CD4-positive, alpha-beta T cell treated with Interleukin-12 subunit alpha and Interleukin-12 subunit beta, for 1 hour (primary cell): ENCODE data around the gene ZFYVE21.

Experiments
- DNase-seq: peaks from one replicate; pipeline ENCODE4 v3.0.0-alpha.2; 2020

The ZFYVE21 gene

GRCh38 chr14:103726474-103726873 is 10.9 kb downstream of the ZFYVE21 start:
- DNase-seq: no peak

GRCh38 chr14:103727313-103727980 is 11.8 kb downstream of the ZFYVE21 start:
- no peak for DNase-seq

- no peak for DNase-seq
These were observed 12.5 kb downstream of the ZFYVE21 start for GRCh38 chr14:103728141-103728540.

- no peak for DNase-seq
These were observed 13.1 kb downstream of the ZFYVE21 start for GRCh38 chr14:103728721-103729120.

- DNase-seq: no peak
These were observed 14.2 kb downstream of the ZFYVE21 start for GRCh38 chr14:103729496-103730448.

- DNase-seq: no peak
These were observed 15.0 kb downstream of the ZFYVE21 start for GRCh38 chr14:103730490-103731035.

- no peak for DNase-seq
These were observed 15.9 kb downstream of the ZFYVE21 start for GRCh38 chr14:103731481-103731880.

GRCh38 chr14:103731916-103732867 is 16.6 kb downstream of the ZFYVE21 start:
- no peak for DNase-seq

- DNase-seq: no peak
These were observed 17.4 kb downstream of the ZFYVE21 start for GRCh38 chr14:103732868-103733620.

DNA sequence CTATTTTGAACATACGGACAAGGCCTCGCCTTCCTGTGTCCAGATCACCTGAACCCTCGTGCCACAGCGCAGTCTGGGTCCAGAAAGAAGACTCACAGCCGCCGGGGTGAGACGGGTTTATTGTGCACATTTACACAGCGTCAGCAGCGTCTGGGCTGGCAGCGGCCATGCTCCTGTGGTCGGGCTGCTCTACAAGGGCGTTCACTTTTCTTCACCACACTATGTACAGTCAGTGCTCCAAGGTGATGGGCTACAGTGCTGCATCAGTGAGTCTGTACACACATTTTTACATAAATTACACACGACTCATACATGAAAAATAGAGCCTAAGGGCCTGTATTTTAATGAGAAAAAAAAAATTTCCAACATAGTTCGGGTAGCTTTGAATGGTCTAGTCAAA is 18.0 kb downstream of the ZFYVE21 start:
- no peak for DNase-seq

DNA sequence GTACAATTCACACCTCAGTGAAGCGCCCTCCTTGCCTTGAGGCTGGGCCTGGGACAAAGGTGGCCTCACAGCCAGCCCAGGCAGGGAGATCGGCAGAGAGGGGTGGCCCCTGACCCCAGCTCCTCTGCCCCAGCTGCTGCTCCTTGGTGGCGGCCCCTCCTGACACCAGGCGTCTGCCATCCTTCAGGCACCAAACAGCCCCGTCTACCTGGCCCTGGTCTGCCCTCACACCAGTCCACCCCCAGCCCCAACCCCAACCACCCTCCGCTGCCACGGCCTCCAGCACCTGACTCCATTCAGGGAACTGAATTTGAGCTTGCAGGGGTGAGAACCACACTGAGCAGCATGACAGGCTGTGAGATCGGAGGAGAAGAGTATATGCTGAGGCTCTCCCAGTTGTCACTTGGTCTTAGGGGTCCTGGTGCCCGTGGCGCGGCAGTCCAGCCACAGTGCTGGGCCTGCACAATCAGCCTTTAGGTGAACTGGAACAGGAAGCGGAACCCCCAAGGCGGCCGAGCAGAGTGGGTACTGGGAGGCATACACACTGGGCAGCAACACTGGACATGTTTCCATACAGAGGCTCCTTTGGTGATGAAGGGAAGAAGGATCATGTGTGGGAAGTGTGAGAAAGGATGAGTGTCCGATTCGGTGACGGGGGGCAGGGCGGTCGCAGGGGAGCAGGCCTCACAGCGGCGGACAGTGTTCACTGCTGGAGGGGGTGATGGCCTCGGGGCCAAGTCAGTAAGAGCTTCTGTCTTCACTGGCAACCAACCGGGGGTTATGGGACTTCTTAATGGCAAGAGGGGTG is 18.7 kb downstream of the ZFYVE21 start:
- DNase-seq: no peak

DNA sequence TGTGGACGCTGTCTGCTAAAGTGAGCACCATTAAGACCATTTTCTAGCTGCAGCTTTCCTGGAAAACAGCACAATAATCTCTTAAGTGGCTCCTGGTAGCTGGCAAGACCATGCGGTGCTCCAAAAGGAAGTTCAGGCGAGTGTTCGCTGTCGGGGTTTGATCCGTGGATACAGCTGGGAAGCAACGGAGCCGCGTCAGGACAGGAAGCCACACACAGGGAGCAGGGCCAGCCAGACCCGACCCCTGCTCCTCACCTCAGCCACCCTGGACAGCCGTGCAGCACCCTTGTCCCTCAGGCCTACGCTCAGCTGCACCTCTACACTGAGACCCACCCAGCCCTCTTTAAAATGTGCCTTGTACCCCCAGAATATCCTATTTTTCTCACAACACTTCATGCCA is 19.4 kb downstream of the ZFYVE21 start:
- DNase-seq: no peak

GRCh38 chr14:103735439-103735814 is 19.8 kb downstream of the ZFYVE21 start:
- DNase-seq: no peak

- DNase-seq: no peak
These were observed 20.4 kb downstream of the ZFYVE21 start for GRCh38 chr14:103735815-103736545.

DNA sequence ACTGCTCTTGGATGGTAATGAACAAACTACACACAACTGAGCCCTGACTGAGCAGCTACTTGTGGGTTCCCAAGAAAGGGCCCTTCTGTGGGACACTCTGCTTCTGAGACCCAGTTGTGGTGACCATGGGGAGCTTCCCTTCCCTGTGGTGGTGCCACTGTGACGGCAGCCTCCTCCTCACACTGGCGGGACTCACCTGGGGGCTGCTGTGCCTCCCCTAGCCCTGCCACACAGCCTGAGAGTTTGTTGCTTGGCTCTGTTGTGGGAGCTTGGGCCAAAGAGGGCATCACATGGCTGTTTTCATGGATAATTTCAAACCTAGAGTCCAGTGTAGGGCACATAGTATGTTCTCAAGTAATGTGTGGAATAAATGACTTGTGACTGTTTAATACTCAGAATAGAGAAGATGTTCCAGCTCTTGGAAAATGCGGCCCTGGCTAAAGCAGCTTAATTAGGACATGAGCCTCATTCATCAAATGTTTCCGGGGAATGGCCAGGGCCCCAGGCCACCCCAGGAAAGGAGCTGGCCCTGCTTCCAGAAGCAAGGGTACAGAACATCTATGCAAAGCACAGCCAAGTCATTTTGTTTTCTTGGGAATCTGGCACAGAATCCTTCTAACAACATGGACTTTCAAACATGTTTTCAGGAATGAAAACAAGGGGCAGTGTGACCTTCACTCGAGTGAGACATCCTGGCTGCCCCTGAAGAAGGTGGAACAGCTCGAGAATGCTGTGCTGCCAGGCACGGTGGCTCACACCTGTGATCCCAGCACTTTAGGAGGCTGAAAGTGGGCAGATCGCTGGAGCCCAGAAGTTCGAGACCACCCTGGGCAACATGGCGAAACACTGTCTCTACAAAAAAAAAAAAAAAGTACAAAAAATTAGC is 21.2 kb downstream of the ZFYVE21 start:
- DNase-seq: no peak

DNA sequence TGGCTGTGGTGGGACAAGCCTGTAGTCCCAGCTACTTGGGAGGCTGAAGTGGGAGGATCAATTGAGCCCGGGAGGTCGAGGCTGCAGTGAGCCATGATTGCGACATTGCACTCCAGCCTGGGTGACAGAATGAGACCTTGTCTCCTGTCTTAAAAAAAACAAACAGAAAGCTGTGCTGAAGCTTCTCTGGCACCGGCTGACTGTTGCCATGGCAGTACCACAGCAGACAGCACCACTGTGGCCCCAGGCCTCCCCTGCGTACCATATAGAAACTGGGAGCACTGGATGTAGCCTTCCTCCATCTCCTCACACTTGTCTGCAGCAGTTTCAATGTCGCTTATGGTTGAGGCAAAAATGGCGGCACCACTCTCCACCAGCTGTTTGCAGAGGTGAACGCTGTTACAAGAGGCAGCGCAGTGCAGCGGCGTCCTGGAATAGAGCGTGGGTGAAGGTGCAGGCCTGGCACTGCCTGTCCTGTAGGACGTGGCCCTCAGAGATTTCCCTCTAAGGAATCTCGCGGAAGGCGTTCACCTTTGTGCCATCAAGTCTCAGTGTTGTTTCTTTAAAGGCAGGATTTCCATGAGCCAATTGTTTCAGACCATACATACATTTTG is 21.9 kb downstream of the ZFYVE21 start:
- DNase-seq: no peak

DNA sequence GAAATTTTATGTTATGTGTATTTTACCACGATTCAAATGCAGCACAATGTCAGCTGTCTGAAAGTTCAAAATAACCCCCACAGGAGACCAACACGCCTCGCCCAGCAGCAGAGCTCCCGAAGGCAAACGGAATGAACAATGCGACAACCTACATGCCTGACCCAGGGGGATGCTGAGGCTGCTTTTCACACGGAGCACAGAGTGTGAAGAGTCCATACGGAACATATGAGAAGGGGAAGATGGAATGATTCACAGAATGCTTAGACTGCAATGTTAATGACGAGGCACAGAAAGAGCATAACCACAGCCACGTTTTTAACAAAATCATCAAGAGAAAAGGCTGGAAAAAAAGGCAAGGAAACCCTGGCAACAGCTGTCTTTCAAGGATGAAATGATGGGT is 22.6 kb downstream of the ZFYVE21 start:
- no peak for DNase-seq

DNA sequence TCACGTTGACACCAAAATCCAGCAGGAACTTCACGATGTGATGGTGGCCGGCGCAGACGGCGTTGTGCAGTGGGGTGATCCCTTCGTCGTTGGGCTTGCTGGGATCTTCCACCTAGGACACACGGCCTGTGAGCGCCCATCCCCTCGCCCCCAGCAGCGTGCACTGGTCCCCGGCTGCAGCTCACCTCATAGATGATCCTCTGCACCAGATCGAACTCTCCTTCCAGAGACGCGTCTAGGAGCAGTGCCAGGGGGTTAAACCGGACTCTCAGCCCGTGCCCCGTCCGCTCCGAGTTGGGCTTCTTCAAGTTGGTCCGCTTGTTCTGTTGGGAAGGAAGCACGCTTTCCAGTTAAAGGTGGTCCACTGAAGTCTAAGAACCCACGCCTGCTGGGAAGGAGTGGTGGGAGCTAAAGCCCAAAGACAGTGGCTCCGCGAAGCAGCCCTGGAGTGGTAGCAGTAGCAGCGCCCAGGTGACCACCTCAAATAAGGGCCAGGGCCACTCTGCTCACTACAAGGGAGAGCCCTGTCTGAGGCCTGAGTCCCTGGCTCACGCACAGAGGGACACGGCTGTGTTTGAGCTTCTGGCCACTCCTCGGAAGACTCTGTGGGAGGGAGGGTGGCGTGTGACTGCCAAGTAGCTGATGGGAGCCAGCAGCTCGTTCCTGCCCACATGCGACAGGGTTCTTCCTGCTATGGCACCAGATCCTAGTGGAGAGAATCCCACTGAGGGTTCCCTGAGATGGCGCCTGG is 23.3 kb downstream of the ZFYVE21 start:
- DNase-seq: no peak
